Right lobe of liver (tissue), 6 donors: Measurements from ENCODE around the gene ABCC9. TPM values are rescaled to one million over a fixed set of nuclear protein-coding genes. Genes with fewer than 3 reads are reported as not detected.

Experiments used
- ATAC-seq, 4 donors: fragments of 200-7000 bp; cut with Tn5 transposase; one replicate each; pipeline ENCODE4 v1.9.1; 2020; ENCODE audit warnings: mild to moderate bottlenecking in 4 of 4, moderate library complexity in 4 of 4
- DNase-seq, 3 donors: peaks; one replicate each; pipeline ENCODE4 v3.0.0-alpha.2; 2020
- H3K27ac ChIP-seq, 3 donors: fragments of 200-600 bp; one replicate each; pipeline ENCODE4 v1.8.0; 2022
- H3K27me3 ChIP-seq, 2 donors: fragments of 200-600 bp; one replicate each; pipeline ENCODE4 v1.8.0; 2022
- H3K36me3 ChIP-seq, 4 donors: fragments of 200-600 bp; sonication (generic) in 1 of 4; one replicate each; pipeline versions ENCODE4 v1.5.1 to v1.8.0; 2017 to 2022; ENCODE audit warnings: control low read depth in 1 of 4
- H3K4me1 ChIP-seq, 4 donors: fragments of 200-600 bp; sonication (generic) in 1 of 4; one replicate each; pipeline versions ENCODE4 v1.5.1 to v1.8.0; 2017 to 2022; ENCODE audit warnings: control low read depth in 1 of 4
- H3K4me3 ChIP-seq, 3 donors: fragments of 200-600 bp; one replicate each; pipeline ENCODE4 v1.8.0; 2022
- H3K9me3 ChIP-seq, 4 donors: fragments of 200-600 bp; sonication (generic) in 1 of 4; one replicate each; pipeline versions ENCODE4 v1.5.1 to v1.8.0; 2017 to 2022; ENCODE audit warnings: control low read depth in 1 of 4
- CTCF ChIP-seq, 4 donors: fragments of 200-600 bp in 3 of 4; fragments of 450-650 bp in 1 of 4; IDR thresholded peaks; one replicate each; pipeline versions ENCODE4 v1.5.1 to v1.8.0; 2016 to 2022; ENCODE audit warnings: antibody characterized with exemption in 4 of 4, mild to moderate bottlenecking in 2 of 4
- POLR2A ChIP-seq: fragments of 450-650 bp; IDR thresholded peaks from one replicate; pipeline ENCODE4 v1.6.1; 2017; ENCODE audit warnings: antibody characterized with exemption, mild to moderate bottlenecking
- WGBS: methylation state at CpG from one replicate; pipeline ENCODE4 v1.1.6; 2018; ENCODE audit warnings: low coverage, low lambda C conversion rate; ENCODE audit not compliant: insufficient coverage; ENCODE audit errors: missing lambda C conversion rate; 5-methylcytosine and 5-hydroxymethylcytosine counted together
- intact Hi-C, 2 donors: fragments of 100-400 bp; cut with DNase I; formaldehyde crosslinking; loops; one replicate each; pipeline versions ENCODE4 v1.11.2 to v1.14.1; 2022
- total RNA-seq, 6 experiments: library from RNA; depleted of rRNA in 2 of 6; stranded (reverse); fragments of >200 nt in 2 of 6; fragmentation: NEBNext Ultra II Directional in 3 of 6; extraction: Animal tissue kit (Norgen Biotek cat#: 25700) in 3 of 6; gene quantifications; one replicate each; pipeline versions ENCODE4 v1.1.0 to v1.2.4, GENCODE V29; 2016 to 2023
- donor health status: DM: no; HTN: yes; CAD: no.
- donor health status: DM: no; HTN: no; CAD: no.
- donor health status: DM: no; HTN: no; CAD: no.
- donor health status: DM: no; HTN: yes; CAD: no.
- donor health status: DM: no; HTN: yes; CAD: no.

The ABCC9 gene
- total RNA-seq, 6 experiments from 2014 or later, result 26.5 to 71.2 (median 37.1) TPM

DNA sequence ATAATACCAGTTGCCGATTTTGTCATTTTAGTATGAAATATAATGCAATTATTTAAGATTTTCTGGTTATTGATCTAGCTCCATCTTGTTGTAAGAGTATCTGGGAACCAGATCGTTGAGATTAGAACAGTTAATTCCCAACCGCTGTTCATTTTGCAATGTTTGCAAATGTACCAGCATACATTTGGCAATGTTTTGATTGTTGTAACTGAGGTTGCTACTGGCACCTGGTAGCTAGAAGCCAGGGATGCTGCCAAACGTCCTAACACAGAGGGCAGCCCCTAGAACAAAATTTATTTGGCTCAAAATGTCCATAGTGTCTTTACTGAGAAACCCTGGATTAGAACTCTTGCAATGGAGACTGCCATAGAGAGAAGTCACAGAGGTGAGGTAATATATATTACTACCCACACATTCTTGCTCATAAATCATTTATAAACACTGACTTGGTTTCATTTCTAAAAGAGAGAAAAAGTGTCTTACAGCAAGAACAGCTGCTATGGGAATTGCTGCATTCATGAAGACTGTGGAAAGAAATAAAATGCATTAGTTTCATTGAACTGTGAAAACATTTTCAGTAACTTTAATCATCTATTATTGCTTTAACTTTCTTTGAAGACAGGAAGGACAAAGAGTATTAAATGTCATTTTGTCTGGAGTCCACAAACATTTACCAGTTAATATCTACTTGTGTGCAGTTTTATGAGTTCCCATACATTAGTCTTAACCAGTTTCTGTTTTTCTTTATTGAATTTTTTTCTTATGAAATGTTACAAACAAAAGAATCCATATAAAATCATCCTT is 46.2 kb downstream of the ABCC9 start:
- Histone ChIP-seq H3K9me3 (no peaks in the 10 kb centered on the region), H3K27ac (peak overlapping the region; percentile 71 to 93 (median 90)), H3K4me3 (peak overlapping the region in 2 of 3 donors; percentile 30 to 38), H3K27me3 (no peaks in the 10 kb centered on the region), H3K4me1 (peaks cover 0 to 21% (median 3%) of the 10 kb centered on the region in 4 donors), H3K36me3 (no peaks in the 10 kb centered on the region)
- ATAC-seq (peak; percentile 67 to 81 (median 73)), DNase-seq (peak; percentile 33 to 84 (median 70))
- intact Hi-C loops, result no loop called here
- 37% methylated on average over 4 of the region's 4 CpGs for WGBS
- no peak for TF ChIP-seq CTCF (IDR thresholded peaks at IDR 0.05)
- TF ChIP-seq POLR2A, result peak; percentile 22

- no peak for TF ChIP-seq POLR2A
- no peak for TF ChIP-seq CTCF (IDR thresholded peaks at IDR 0.05)
- no peaks in the 10 kb centered on the region for H3K36me3 ChIP-seq
- DNase-seq (peak in 1 of 3 donors; percentile 61), ATAC-seq (peak; percentile 36 to 64 (median 52))
- 41% methylated on average over 4 of the region's 4 CpGs for WGBS
- no peaks in the 10 kb centered on the region for H3K27me3 ChIP-seq
- intact Hi-C loops, result no loop called here
- no peaks in the 10 kb centered on the region for H3K9me3 ChIP-seq
- peaks cover 0 to 21% (median 3%) of the 10 kb centered on the region in 4 donors for H3K4me1 ChIP-seq
- H3K27ac ChIP-seq, result peak overlapping the region; percentile 71 to 93 (median 90)
- H3K4me3 ChIP-seq, result peak overlapping the region; percentile 6 to 38 (median 26)
Observed at GRCh38 chr12:21893924-21894323, 47.3 kb downstream of the ABCC9 start.

DNA sequence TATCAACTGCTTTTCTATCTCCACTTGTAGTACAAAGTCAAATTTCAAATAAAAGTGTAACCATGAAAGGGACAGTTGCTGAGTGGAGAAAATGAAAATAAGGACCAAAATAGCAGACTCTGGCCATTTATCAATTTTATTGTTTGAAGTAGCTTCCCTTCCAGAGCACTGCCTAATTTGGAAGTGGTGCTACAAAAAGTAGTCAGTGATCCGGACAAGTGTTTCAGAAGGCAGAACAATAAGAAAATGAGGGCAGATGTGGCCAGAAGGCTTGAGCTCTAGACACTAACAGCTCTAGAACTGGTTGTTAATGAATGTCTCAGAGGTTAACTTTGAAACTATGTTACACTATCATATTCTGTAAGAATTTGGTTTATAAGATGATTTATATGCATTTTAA is 48.9 kb downstream of the ABCC9 start:
- no peaks in the 10 kb centered on the region for H3K9me3 ChIP-seq
- peak overlapping the region; percentile 6 to 38 (median 26) for H3K4me3 ChIP-seq
- WGBS, result 5% methylated on average over 1 of the region's 1 CpG
- intact Hi-C loops, result no loop called here
- DNase-seq (no peak), ATAC-seq (peak; percentile 17 to 55 (median 40))
- peak overlapping the region; percentile 71 to 93 (median 90) for H3K27ac ChIP-seq
- H3K27me3 ChIP-seq, result no peaks in the 10 kb centered on the region
- H3K4me1 ChIP-seq, result peaks cover 0 to 21% (median 3%) of the 10 kb centered on the region in 4 donors
- H3K36me3 ChIP-seq, result no peaks in the 10 kb centered on the region
- TF ChIP-seq POLR2A (no peak), CTCF (IDR thresholded peaks at IDR 0.05) (no peak)

- 11% methylated on average over 2 of the region's 2 CpGs for WGBS
- H3K27ac ChIP-seq, result peak overlapping the region; percentile 71 to 93 (median 90)
- ATAC-seq (peak; percentile 74 to 86 (median 80)), DNase-seq (peak; percentile 63 to 88 (median 83))
- peak overlapping the region; percentile 6 to 38 (median 26) for H3K4me3 ChIP-seq
- H3K4me1 ChIP-seq, result peaks cover 0 to 21% (median 3%) of the 10 kb centered on the region in 4 donors
- H3K27me3 ChIP-seq, result no peaks in the 10 kb centered on the region
- peak; percentile 54 for TF ChIP-seq POLR2A
- no peak for TF ChIP-seq CTCF (IDR thresholded peaks at IDR 0.05)
- intact Hi-C loops, result no loop called here
- no peaks in the 10 kb centered on the region for H3K9me3 ChIP-seq
- H3K36me3 ChIP-seq, result no peaks in the 10 kb centered on the region
Observed at GRCh38 chr12:21891751-21892217, 49.4 kb downstream of the ABCC9 start.
